Lung (tissue), 12 donors: ENCODE results near the gene PARP9. TPM values are rescaled to one million over a fixed set of nuclear protein-coding genes. Genes with fewer than 3 reads are reported as not detected.

Source experiments
- ATAC-seq: fragments of 200-7000 bp; cut with Tn5 transposase; one replicate; pipeline ENCODE4 v1.9.1; 2020; ENCODE audit warnings: moderate number of reproducible peaks; ENCODE audit not compliant: insufficient read depth, low FRiP score
- DNase-seq, 3 donors: peaks; one replicate each; pipeline ENCODE4 v3.0.0-alpha.2; 2013 to 2017
- H3K27ac ChIP-seq, 2 donors: one replicate each; pipeline ENCODE4 v1.5.1; 2013; ENCODE audit warnings: mild to moderate bottlenecking in 2 of 2, moderate library complexity in 2 of 2, control low read depth in 1 of 2, inconsistent platforms in 1 of 2, low read depth in 1 of 2, low read length in 1 of 2
- H3K27me3 ChIP-seq, 3 donors: one replicate each; pipeline ENCODE4 v1.5.1; 2013; ENCODE audit warnings: low read length in 2 of 3; ENCODE audit not compliant: control insufficient read depth in 3 of 3, insufficient read depth in 3 of 3
- H3K36me3 ChIP-seq, 4 donors: one replicate each; pipeline ENCODE4 v1.5.1; 2013; ENCODE audit warnings: low read length in 4 of 4, mild to moderate bottlenecking in 1 of 4, moderate library complexity in 1 of 4; ENCODE audit not compliant: control insufficient read depth in 4 of 4, insufficient read depth in 4 of 4
- H3K4me1 ChIP-seq, 5 donors: one replicate each; pipeline ENCODE4 v1.5.1; 2013; ENCODE audit warnings: low read length in 5 of 5, mild to moderate bottlenecking in 2 of 5, moderate library complexity in 1 of 5; ENCODE audit not compliant: control insufficient read depth in 5 of 5, insufficient read depth in 5 of 5
- H3K4me3 ChIP-seq: one replicate; pipeline ENCODE4 v1.5.1; 2013; ENCODE audit warnings: mild to moderate bottlenecking, control low read depth, moderate library complexity
- H3K9ac ChIP-seq, 2 donors: one replicate each; pipeline ENCODE4 v1.5.1; 2013; ENCODE audit warnings: low read length in 2 of 2, control low read depth in 1 of 2; ENCODE audit not compliant: insufficient read depth in 1 of 2
- H3K9me3 ChIP-seq, 4 donors: one replicate each; pipeline ENCODE4 v1.5.1; 2013; ENCODE audit warnings: low read length in 3 of 4, mild to moderate bottlenecking in 1 of 4, moderate library complexity in 1 of 4; ENCODE audit not compliant: control insufficient read depth in 4 of 4, insufficient read depth in 3 of 4
- WGBS, 2 donors: extraction: QIAGEN DNeasy Blood & Tissue Kit; methylation state at CpG; one replicate each; pipeline ENCODE4 v1.1.7; 2013; 5-methylcytosine and 5-hydroxymethylcytosine counted together
- polyA plus RNA-seq, 2 donors: library from polyadenylated mRNA; stranded (reverse); fragments of 200-250 nt; gene quantifications; one replicate each; pipeline ENCODE4 v1.2.1, GENCODE V29; 2013
- total RNA-seq, 2 donors: library from RNA; depleted of rRNA in 1 of 2; stranded (reverse); fragments of >200 nt in 1 of 2; gene quantifications; one replicate each; pipeline ENCODE4 v1.2.1, GENCODE V29; 2014 to 2021
- TF ChIP-seq, protein P1 (sequence below): IDR thresholded peaks from 2 replicates; pipeline ENCODE4 v1.5.1; 2012; ENCODE audit warnings: mild to moderate bottlenecking; ENCODE audit errors: control extremely low read depth, extremely low read depth
- donor health status: control.
- donor health status: control.
- donor health status: Bipolar disorder and iron deficiency.
- donor health status: healthy.
- donor health status: DM: yes; HTN: yes; CAD: no.

Gene PARP9
- total and polyA plus RNA-seq, 4 donors: 31.7 to 57.0 (median 41.5) TPM

- 67 to 74% methylated on average over 4 of the region's 4 CpGs for WGBS, 2 donors
- no peak for ATAC-seq
- H3K4me1 ChIP-seq: no peaks in the 10 kb centered on the region
- no peak overlapping the region for H3K4me3 ChIP-seq
- no peak overlapping the region for H3K27ac ChIP-seq
- no peak for DNase-seq
- H3K9ac ChIP-seq: no peak overlapping the region
- TF ChIP-seq, protein P1, sequence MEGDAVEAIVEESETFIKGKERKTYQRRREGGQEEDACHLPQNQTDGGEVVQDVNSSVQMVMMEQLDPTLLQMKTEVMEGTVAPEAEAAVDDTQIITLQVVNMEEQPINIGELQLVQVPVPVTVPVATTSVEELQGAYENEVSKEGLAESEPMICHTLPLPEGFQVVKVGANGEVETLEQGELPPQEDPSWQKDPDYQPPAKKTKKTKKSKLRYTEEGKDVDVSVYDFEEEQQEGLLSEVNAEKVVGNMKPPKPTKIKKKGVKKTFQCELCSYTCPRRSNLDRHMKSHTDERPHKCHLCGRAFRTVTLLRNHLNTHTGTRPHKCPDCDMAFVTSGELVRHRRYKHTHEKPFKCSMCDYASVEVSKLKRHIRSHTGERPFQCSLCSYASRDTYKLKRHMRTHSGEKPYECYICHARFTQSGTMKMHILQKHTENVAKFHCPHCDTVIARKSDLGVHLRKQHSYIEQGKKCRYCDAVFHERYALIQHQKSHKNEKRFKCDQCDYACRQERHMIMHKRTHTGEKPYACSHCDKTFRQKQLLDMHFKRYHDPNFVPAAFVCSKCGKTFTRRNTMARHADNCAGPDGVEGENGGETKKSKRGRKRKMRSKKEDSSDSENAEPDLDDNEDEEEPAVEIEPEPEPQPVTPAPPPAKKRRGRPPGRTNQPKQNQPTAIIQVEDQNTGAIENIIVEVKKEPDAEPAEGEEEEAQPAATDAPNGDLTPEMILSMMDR: no peak
- H3K27me3 ChIP-seq: peaks cover 0 to 8% (median 0%) of the 10 kb centered on the region in 3 donors
- H3K9me3 ChIP-seq: no peaks in the 10 kb centered on the region
- H3K36me3 ChIP-seq: no peaks in the 10 kb centered on the region
Measured at GRCh38 chr3:122598556-122598955, 34.5 kb upstream of the PARP9 start.

DNA sequence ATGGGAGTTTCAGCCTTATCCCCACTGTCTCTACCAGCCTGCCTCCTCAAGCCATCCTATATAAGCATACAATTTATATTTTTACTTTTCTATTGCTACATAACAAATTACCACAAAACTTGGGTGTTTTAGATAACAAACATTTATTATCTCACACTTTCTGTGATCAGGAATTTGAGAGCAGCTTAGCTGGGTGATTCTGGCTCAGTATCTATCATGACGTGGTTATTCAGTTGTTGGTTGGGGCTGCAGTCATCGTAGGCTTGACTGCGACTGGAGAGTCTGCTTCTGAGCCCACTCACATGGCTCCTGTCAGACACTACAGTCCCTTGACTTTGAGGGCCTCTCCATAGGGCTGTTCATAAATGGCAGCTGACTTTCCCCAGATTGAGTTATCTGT, 34.1 kb upstream of the PARP9 start:
- H3K27me3 ChIP-seq: peaks cover 0 to 8% (median 0%) of the 10 kb centered on the region in 3 donors
- ATAC-seq (no peak), DNase-seq (no peak)
- H3K4me1 ChIP-seq: no peaks in the 10 kb centered on the region
- no peak overlapping the region for H3K4me3 ChIP-seq
- no peak overlapping the region for H3K27ac ChIP-seq
- no peaks in the 10 kb centered on the region for H3K36me3 ChIP-seq
- no peak overlapping the region for H3K9ac ChIP-seq
- 88 to 98% methylated on average over 3 of the region's 3 CpGs for WGBS, 2 donors
- H3K9me3 ChIP-seq: no peaks in the 10 kb centered on the region
- TF ChIP-seq, protein P1: no peak

DNA sequence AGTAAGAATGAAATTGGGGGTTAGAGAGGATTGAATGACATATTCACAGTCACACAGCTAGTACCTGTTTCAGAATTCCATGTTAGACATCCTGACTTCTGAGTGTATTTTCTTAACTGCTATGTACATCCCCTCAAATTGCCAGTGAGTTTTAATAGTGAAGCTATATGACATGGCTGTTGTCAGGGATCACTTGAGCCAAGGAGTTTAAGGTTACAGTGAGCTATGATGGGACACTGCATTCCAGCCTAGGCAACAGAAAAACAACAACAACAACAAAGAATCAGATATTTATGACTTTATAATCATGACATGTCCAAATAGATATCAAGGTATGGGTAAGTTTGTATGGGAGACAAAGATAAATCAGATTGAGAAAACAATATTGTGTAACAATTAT, 29.9 kb upstream of the PARP9 start:
- Histone ChIP-seq H3K4me3 (no peak overlapping the region), H3K27ac (no peak overlapping the region), H3K36me3 (no peaks in the 10 kb centered on the region), H3K4me1 (no peaks in the 10 kb centered on the region), H3K9me3 (no peaks in the 10 kb centered on the region), H3K27me3 (peaks cover 0 to 8% (median 0%) of the 10 kb centered on the region in 3 donors), H3K9ac (no peak overlapping the region)
- ATAC-seq: no peak
- DNase-seq: no peak
- TF ChIP-seq, protein P1: no peak

- Histone ChIP-seq H3K4me3 (no peak overlapping the region), H3K4me1 (no peaks in the 10 kb centered on the region), H3K36me3 (no peaks in the 10 kb centered on the region), H3K27me3 (peaks cover 0 to 8% (median 0%) of the 10 kb centered on the region in 3 donors), H3K9ac (no peak overlapping the region), H3K27ac (no peak overlapping the region), H3K9me3 (no peaks in the 10 kb centered on the region)
- TF ChIP-seq, protein P1: no peak
- 99 to 100% methylated on average over 2 of the region's 2 CpGs for WGBS, 2 donors
- DNase-seq: no peak
- ATAC-seq: no peak
Measured at GRCh38 chr3:122590610-122591009, 26.5 kb upstream of the PARP9 start.
